ENCODE data around the gene TANGO6. TPM values are rescaled to one million over a fixed set of nuclear protein-coding genes. Genes with fewer than 3 reads are reported as not detected.
A peak's percentile ranks its signal among the peaks of the same experiment; 100 is the strongest.

TANGO6 gene
- total RNA-seq, 1 experiment from 2014 or later, result 7.8 TPM

DNA sequence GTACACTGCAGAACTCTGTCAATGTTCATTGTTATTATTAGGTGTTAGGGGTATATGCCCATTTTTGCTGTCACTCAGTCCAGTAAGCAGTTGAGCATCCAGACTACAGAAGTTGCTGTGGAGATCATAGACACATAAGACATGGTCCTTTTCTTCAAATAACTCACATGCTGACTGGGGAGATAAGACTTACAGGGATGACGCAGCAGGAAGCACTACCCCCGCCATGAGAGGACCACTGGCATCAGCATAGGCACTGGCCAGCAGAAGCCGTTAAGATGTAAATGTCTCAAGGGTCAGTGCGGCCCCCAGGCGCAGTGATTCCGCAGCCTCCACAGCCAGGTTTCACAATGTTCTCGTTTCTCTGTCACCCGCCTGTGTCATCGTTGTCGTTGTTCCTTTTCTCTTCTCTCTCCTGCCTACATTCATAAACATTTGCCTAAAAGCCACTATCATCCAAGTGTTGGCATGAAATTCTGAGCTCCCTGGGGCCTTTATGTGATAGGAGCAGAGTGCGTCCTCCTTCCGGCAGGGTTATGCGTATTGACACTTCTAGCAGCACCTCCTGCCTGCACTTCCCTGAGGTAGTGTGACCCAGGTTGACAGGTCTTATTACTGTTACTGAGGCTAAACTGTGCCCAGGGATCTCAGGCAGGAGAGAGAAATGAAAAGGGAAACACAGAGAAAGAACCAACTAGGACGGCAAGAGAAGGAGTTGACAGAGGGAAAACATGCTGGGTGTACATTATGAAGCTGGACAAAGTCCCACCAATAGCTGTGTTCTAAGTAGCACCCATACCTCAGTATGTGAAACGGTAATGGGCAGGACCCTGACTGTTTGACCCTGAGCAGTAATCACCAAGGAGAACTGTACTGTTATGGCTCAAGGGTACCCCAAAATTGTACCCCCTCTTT is 17.9 kb downstream of the TANGO6 start:
- no peak for DNase-seq (ENCODE audit: low read depth)

DNA sequence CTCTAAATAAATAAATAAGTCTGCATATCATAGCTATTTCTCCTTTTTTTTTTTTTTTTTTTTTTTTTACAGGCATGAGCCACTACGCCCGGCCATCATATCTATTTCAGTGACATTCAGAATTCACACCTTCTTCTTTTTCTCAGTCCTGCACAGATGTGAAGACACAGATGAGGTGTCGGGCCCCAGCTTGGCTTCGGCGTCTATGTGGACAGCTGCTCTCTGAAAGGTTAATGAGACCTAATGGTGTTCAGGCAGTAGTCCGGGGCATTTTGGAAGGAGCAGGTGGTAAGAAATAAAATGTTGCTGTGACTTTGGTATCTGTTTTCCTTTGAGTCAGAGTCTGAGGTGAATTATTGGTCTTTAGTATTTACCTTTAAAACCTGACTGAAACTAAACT is 23.6 kb downstream of the TANGO6 start:
- DNase-seq (ENCODE audit: low read depth), result no peak

DNA sequence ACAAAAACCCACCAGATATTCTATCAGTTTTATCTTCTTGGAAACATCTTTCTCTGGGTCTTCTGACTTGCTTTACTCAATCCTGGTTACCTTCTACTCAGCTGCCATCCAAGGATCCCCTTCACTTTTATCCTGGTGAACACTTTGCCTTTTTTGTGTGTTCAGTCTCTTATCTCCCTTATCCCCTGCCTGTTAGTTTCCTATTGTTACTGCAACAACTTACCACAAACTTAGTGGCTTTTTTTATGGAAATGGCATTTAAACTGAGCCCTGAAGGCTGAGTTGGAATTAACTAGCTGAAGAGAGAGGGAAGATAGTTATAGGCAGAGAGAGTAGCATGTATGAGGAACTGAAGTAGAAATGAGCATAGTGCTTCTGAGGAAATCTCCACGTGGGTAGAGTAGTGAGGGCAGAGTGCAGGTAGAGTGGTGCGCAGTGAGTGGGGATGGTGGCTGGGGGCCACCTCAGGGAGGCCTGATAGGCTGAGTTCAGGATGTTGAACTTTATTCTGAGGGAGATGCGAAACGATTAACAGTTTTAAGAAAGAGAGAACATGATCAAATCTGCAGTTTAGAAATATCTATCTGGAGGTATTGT is 26.3 kb downstream of the TANGO6 start:
- no peak for DNase-seq (ENCODE audit: low read depth)

DNA sequence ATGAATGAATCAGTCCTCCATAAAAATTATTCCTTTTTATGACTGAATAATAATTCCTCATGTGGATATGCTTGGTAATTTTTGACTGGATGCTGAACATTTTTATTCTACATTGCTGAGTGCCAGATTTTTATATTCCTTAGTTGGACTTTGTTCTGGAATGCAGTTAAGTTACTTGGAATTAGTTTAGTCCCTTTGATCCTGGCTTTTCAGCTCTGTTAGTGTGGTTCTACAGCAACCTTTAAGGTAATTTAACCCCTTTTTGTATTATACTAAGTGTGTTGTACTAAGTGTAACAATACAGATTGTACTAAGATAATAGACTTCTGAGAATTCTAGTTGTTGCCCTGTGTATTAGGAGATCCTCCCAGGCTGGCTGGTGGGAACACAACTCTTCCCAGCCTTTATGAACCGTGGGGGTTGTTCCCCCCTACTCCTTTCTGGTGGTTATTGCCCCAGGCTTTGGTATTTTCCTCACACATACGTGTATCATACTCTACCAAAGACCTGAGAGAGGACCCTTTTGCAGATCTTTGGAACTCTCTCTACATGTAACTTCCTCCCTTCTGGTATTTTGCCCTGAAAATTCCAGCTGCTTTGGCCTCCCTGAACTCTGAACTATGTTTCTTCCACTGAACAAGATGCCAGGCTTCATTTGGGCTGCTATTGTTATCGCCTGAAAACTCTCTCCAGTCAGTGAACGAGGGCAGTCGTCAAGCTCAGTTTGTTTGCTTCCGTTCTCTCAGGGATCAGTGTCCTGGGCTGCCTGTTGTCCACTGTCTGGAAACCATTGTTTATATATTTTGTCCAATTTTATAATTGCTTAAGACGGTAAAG is 30.5 kb downstream of the TANGO6 start:
- no peak for DNase-seq (ENCODE audit: low read depth)

DNA sequence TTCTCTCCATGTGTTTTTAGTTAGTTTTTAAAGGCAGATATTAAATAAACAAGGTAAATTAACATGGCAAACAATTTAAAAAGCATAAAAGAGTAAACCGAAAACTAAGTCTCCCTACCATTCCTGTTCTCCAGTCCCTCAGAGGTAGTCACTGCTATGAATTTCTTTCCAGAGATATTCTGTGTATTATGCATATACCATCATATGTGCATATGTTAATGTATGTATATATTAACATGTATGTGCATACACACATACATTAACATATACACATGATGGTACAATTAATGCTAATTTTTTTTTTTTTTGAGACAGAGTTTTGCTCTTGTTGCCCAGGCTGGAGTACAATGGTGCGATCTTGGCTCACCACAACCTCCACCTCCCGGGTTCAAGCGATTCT is 32.5 kb downstream of the TANGO6 start:
- no peak for DNase-seq (ENCODE audit: low read depth)

DNA sequence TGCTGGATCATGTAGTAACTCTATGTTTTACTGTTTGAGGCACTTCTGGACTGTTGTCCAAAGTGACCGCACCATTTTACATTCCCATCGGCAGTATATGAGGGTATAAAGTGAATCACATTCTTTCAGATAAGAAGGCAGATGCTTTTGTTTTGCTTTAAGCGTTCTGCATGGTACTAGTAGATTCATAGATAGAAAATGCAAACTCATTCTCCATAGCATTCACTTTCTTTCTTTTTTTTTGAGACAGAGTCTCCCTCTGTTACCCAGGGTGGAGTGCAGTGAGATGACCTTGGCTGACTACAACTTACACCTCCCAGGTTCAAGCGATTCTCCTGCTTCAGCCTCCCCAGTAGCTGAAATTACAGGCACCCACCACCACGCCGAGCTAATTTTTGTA is 40.4 kb downstream of the TANGO6 start:
- no peak for DNase-seq (ENCODE audit: low read depth)

DNA sequence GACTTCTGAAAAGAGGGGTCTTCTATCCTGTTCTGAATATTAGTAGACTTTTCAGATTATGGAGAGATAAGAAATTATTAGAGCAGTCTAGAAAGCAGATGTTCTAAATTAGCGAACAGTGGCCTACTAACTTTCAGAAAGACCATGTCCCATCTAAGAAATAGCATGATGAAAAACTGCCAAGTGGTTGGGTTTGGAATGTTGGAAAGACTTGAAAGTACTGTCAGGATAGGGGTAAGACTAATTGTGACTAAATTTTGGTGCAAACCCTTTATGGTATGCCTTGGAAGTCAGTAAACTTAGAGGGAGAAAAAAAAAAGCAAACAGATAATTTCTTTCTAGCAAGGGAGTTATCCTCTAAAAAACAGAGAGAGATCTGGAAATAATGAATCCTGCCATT is 41.1 kb downstream of the TANGO6 start:
- no peak for DNase-seq (ENCODE audit: low read depth)

DNA sequence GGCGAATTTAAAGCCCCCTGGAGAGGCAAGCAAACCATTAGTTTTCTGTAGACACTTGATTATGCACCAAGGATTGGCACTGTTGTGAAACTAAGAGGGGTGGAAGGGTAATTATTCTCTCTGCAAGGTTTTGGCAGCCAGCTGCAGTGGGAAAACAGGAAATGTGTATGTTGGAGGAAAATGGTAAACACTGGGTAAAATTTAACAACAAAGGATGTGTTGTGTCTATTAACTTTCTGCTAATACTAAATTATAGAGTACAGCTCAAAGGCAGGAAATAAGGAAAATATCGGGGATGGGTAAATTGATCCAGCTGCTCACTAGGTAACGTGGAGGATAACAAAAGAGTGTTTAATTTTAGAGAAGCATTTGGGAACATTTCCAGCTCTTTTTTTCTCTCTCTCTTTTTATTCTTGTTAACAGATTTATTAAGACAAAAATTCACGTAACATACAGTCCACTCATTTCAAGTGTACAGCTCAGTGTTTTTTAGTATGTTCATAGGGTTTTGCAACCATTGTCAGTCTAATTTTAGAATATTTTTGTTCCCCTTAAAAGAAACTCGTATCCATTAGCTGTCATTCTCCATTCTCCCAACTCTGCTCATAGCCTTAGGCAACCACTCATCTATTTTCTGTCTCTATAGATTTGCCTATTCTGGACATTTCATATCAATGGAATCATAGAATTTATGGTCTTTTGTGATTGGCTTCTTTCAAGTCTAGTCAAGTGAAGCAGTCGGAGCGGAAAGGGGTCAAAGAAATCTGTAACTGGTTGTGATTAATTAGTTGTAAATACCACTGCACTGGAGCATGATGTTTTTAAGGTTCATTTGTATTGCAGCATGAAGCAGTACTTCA is 41.8 kb downstream of the TANGO6 start:
- DNase-seq (ENCODE audit: low read depth), result no peak

DNA sequence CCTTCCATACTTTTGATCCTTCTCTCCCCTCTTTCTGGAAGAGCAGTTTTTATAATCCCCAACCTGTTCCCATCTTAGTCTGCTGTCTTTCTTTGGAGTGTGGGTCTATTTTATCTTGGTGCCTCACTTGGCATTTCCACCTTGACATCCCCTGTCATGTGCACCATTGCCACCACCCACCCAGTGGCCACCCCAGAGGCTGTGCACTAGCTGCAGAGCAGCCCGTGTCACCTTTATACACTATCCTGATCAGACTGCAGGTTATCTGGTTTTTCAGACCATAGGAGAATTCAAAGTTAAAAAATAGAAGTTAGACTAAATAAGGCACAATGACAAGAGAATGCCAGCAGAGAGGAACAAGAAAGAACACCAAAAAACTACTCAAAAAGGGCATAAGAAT is 43.8 kb downstream of the TANGO6 start:
- DNase-seq (ENCODE audit: low read depth), result no peak

DNA sequence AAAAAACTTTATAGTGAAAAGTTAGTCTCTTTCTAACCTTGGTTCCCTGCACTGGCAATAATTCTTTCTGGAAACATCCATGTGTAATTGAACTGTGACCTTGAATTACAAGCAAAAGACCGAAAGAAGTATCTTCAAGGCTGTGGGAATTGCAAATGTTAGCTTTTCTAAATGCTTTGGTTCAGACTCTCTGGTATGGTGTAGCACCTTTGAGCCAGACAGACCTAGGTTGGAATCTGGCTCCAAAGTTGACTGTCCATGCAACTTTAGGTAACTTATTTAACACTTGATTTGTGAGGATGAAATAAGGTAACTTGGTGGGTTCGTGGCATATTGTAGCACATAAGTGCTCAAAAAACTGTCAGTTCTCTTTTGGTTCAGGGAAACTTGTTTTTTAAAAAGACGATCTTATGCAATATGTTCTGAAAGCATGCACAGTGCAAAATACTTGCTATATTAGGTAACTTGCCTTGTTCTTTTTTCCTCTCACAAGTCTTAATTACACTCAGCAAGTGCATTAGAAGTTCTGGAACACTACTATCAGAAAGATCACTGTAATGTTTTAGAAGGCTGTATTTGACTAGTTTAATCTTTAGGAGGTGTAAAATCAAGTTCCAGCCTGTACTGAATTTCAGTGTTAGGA is 46.3 kb downstream of the TANGO6 start:
- DNase-seq (ENCODE audit: low read depth), result no peak

DNA sequence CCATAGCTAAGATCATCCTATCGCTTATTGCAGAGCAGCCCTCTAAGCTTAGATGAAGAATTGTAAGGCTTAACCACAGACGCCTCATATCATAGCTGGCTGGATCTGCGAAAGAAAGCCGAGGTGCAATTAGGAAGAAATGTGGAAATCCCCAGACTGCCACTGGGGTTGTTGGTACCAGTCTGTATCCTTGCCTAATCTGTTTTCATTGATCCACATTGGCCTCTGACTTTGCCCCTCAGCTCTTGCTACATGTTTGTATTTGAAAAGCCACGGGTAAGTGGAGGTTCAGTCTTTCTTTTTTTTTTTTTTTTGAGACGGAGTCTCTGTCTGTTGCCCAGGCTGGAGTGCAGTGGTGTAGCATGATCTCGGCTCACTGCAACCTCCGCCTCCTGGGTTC is 48.9 kb downstream of the TANGO6 start:
- no peak for DNase-seq (ENCODE audit: low read depth)

DNA sequence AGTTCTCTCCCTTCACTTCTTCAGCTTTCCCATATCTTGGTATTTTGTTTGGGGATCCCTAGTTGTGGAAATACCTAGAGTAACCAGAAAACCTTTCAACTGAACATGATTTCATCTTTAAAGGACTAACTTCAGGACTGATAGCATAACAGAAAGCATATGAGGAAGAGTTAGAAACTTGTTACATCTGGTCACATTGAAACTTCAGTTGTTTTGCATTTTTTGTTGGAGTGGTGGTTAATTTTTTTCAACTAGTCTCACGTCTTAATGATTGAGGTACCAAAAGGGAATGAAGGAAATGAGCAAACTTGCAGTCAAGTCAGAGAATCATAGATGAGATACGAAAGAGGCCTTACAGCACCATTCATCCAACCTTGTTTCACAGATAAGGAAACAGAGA is 49.6 kb downstream of the TANGO6 start:
- DNase-seq (ENCODE audit: low read depth), result no peak

DNA sequence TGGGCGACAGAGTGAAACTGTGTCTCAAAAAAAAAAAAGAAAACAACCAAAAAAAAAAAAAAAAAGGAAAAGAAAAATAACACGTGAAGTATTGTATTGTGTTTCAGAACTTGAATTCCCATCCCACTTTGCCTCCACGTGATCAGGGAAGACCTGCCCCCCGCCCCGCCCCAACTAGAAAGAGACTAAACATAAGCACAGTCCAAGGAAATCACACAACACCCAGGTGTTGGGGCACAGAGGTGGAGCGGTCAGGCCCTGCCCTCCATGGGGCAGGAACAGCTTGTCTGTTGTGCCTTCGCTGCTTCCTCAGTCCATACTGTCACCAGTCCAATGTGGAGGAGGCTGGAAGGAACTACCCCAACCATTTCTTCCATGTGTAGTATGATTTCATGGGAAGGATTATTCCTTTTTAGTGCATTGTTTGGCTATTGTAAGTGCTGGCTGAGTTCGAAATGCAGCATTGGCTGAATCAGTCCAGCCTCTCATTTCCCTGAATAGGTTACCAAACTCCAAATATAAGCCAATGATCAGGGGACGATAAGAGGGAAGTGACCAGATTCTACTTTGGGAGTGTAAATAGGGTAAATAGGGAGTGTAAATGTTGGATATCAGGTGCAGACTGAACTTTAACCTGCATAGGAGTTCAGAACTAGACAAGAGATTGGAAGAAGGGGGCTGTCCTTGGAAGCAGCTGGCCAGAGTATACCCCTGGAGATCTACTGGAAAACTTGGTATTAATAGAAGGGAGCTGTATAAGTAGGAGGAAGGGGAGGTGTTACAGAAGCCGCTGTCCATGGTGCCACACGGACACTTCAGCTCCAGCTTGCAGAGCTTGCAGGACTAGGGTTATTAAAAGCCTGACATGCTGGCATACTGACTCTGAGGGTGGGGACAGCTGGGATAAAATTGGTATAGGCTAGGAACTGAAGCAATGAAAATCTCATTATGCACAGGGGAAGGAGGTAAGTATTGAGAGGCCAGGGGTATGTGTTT is 50.7 kb downstream of the TANGO6 start:
- peak; percentile 12 for DNase-seq (ENCODE audit: low read depth)

DNA sequence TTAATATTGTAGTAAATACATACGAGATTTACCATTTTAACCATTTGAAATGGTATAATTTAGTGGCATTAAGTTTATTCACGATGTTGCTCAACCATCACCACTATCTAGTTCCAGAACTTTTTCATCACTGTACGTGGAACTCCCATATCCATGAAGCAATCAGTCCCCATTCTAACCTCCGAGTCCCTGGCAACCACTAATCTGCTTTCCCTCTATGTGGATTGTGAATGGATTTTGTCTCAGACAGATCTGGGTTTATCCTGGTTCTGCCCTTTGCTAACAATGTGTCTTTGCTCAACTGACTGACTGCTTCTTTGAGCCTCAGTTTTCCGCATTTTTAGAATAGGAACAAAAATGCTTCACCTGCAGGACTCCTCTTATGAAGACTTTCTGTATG is 51.4 kb downstream of the TANGO6 start:
- DNase-seq (ENCODE audit: low read depth), result no peak

DNA sequence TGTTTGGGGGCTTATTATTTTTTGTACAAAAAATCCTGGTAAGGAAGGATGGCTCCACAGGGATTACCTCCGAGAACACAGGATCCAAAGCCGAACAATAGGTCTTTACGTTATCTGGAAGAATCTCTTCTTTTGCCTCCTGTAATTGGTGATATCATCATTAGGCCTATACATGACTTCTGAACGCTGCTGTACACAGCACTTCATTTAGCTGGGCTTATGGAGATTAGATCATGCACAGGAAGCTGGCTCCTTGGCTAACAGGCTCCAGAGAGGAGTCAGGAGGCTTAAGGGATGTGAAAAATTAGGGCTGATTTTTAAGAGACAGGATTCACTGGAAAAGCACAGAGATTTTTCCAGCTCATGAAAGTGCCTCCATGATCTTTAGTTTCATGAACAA is 54.7 kb downstream of the TANGO6 start:
- DNase-seq (ENCODE audit: low read depth), result no peak

DNA sequence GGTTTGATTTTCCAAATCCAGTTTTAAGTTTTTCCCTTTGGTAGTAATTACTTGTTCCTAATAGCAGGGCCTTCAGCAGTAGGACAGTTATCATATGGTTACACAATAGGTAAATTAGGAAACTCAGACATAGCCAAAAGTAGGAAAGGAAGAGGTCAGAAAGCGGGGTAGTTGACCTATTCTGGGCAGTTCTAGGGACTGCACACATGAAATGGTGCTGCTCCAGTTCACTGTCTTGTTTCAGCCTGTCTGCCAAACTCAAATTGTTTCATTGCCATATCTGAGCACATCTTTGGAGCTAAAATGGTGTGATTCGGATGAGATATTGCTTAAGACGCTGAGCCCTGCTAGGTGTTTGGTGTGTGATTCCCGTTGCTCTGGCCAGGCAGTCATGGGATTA is 56.7 kb downstream of the TANGO6 start:
- no peak for DNase-seq (ENCODE audit: low read depth)

DNA sequence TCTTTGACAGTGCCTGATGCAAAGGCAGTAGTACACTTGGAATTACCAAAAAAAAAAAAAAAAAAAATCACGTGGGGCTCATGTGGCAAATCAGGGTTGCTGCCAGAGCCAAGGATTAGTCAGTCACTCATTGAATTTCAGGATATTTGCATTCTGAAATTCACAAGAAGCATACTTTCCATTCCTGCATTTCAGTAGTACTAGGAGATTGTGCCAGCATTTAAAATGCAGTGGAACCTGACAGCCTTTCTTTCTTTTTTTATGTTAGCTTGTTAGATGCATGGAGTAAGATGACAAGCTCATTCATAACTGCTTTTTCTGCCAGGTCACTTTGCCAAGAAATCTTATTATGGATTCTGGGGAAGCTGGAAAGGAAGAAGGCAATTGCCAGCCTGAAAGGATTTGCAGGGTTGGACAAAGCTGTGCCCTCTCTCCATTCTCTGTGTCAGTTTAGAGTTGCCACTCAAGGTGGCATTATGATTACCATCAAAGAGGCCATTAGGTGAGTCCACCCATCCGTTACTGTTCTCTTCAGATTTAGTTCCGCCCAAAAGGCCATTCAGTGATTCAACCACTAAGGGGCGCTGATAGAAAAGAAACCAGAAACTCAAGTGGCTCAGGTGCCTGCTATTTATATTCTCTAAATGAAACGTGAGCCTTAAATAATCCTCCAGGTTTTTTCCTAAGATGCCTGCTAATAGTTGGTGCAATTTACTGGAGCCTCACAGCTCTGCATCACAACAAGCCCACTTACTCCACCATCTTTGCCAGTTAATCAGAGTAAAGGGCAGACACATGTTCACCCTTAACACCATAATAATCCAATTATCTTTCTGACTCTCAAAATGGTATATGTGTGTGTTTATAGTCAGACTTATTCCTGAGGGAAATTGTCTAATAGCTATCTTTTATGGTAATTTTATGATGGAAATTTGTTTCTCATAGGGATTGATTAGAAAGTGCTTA is 59.0 kb downstream of the TANGO6 start:
- DNase-seq (ENCODE audit: low read depth), result peak; percentile 71

DNA sequence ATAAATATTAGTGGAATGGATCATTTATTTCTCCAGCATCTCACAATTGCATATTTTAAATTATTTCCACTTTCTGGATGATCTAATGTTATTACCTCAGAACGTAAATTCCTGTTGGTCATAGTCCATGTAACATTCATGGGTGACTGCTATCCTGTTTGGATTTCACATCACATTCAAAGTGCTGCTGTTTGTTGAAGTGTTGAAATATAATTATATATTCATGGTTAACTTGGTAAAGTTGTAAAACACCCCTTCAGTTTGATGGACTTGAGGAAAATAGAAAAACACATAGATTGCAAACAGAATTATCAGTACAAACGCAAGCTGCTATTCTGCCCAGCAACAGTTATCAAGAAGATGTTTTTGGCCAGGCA is 59.6 kb downstream of the TANGO6 start:
- no peak for DNase-seq (ENCODE audit: low read depth)

DNA sequence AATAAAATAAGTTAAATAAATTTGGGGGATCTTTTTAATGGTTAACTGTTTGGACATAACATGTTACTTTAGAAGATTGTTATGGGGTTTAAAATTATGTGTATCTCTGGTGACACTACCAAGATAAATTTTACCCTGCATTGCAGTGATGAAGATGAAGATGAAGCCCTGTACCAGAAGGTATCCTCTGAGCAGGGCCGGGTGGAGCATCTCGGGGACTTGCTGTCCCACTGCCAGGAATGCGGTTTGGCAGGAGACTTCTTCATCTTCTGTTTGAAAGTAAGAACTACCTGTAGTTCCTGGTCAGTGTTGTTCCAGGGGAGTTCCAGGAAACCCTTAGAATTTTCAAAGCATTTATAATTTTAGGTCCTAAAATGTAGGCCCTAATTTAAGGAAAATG is 64.0 kb downstream of the TANGO6 start:
- no peak for DNase-seq (ENCODE audit: low read depth)
